CD14-positive monocyte (primary cell): ENCODE measurements around the gene TKT. TPM values are rescaled to one million over a fixed set of nuclear protein-coding genes. Genes with fewer than 3 reads are reported as not detected.

ENCODE experiments used
- DNase-seq, 3 donors: peaks; one replicate each; pipeline ENCODE4 v3.0.0-alpha.2; 2011 to 2022
- H2AFZ ChIP-seq: 2 replicates; pipeline ENCODE4 v1.6.0; 2012; ENCODE audit warnings: mild to moderate bottlenecking, low read depth, low read length, inconsistent platforms; ENCODE audit not compliant: insufficient read depth, poor library complexity, severe bottlenecking
- H3K27ac ChIP-seq, 2 donors: 1 replicate in 1 of 2; 2 replicates in 1 of 2; pipeline ENCODE4 v1.5.1; 2012 to 2013; ENCODE audit warnings: low read length in 2 of 2, control low read depth in 1 of 2, inconsistent platforms in 1 of 2, low read depth in 1 of 2, mild to moderate bottlenecking in 1 of 2
- H3K27me3 ChIP-seq, 2 donors: one replicate each; pipeline versions ENCODE4 v1.6.0 to v1.6.1; 2011 to 2013; ENCODE audit warnings: low read length in 2 of 2; ENCODE audit not compliant: control insufficient read depth in 2 of 2, insufficient read depth in 2 of 2
- H3K36me3 ChIP-seq, 2 donors: replicated peaks in 1 of 2; 1 replicate in 1 of 2; 2 replicates in 1 of 2; pipeline versions ENCODE4 v1.5.1 to v1.6.1; 2012 to 2013; ENCODE audit warnings: low read length in 2 of 2, control low read depth in 1 of 2, inconsistent platforms in 1 of 2, mild to moderate bottlenecking in 1 of 2; ENCODE audit not compliant: insufficient read depth in 2 of 2, control insufficient read depth in 1 of 2
- H3K4me1 ChIP-seq, 2 donors: 1 replicate in 1 of 2; 2 replicates in 1 of 2; pipeline versions ENCODE4 v1.5.1 to v1.6.1; 2012 to 2013; ENCODE audit warnings: low read length in 2 of 2, control low read depth in 1 of 2, inconsistent platforms in 1 of 2, mild to moderate bottlenecking in 1 of 2, moderate library complexity in 1 of 2; ENCODE audit not compliant: insufficient read depth in 2 of 2, control insufficient read depth in 1 of 2
- H3K4me2 ChIP-seq: replicated peaks from 2 replicates; pipeline ENCODE3; 2012; ENCODE audit warnings: low read length, moderate library complexity, mild to moderate bottlenecking; ENCODE audit not compliant: poor library complexity, severe bottlenecking; ENCODE audit errors: extremely low read depth
- H3K4me3 ChIP-seq, 3 experiments: fragments of 200-600 bp in 1 of 3; sonication (generic) in 1 of 3; replicated peaks in 1 of 3; 1 replicate in 2 of 3; 2 replicates in 1 of 3; pipeline ENCODE4 v1.5.1; 2011 to 2013; ENCODE audit warnings: low read length in 3 of 3, mild to moderate bottlenecking in 3 of 3, control low read depth in 2 of 3, low read depth in 2 of 3, inconsistent platforms in 1 of 3, moderate library complexity in 1 of 3
- H3K79me2 ChIP-seq: 2 replicates; pipeline ENCODE4 v1.6.0; 2012; ENCODE audit warnings: mild to moderate bottlenecking, control low read depth, inconsistent platforms, low read length, moderate library complexity; ENCODE audit not compliant: insufficient read depth
- H3K9ac ChIP-seq: 2 replicates; pipeline ENCODE4 v1.6.0; 2017; ENCODE audit warnings: low read length, mild to moderate bottlenecking; ENCODE audit not compliant: insufficient read depth, poor library complexity, severe bottlenecking
- H3K9me3 ChIP-seq, 2 donors: replicated peaks in 1 of 2; 1 replicate in 1 of 2; 2 replicates in 1 of 2; pipeline versions ENCODE4 v1.5.1 to v1.6.1; 2012 to 2013; ENCODE audit warnings: low read length in 2 of 2, control low read depth in 1 of 2; ENCODE audit not compliant: control insufficient read depth in 1 of 2, insufficient read depth in 1 of 2
- H4K20me1 ChIP-seq: 2 replicates; pipeline ENCODE4 v1.6.0; 2012; ENCODE audit warnings: mild to moderate bottlenecking, low read length, control low read depth, moderate library complexity; ENCODE audit not compliant: insufficient read depth
- H3K27ac Mint-ChIP-seq, 7 donors: one replicate each; pipeline ENCODE4 v1.8.0; 2020; ENCODE audit warnings: mild to moderate bottlenecking in 7 of 7, mixed read lengths in 7 of 7, moderate library complexity in 6 of 7, inconsistent platforms in 2 of 7
- H3K27me3 Mint-ChIP-seq, 3 donors: one replicate each; pipeline ENCODE4 v1.8.0; 2021 to 2022; ENCODE audit warnings: low read depth in 3 of 3, mild to moderate bottlenecking in 3 of 3, mixed read lengths in 3 of 3, moderate library complexity in 3 of 3, inconsistent platforms in 1 of 3
- H3K36me3 Mint-ChIP-seq, 2 donors: one replicate each; pipeline ENCODE4 v1.8.0; 2020; ENCODE audit warnings: mixed read lengths in 2 of 2, inconsistent platforms in 1 of 2, mild to moderate bottlenecking in 1 of 2
- H3K4me1 Mint-ChIP-seq: one replicate; pipeline ENCODE4 v1.8.0; 2020; ENCODE audit warnings: mild to moderate bottlenecking, mixed read lengths
- H3K4me3 Mint-ChIP-seq, 2 donors: one replicate each; pipeline ENCODE4 v1.8.0; 2020; ENCODE audit warnings: mild to moderate bottlenecking in 2 of 2, mixed read lengths in 2 of 2, moderate library complexity in 1 of 2
- H3K9me3 Mint-ChIP-seq, 7 donors: one replicate each; pipeline ENCODE4 v1.8.0; 2020 to 2022; ENCODE audit warnings: mixed read lengths in 7 of 7, mild to moderate bottlenecking in 6 of 7, moderate library complexity in 6 of 7, inconsistent platforms in 2 of 7
- CTCF ChIP-seq: fragments of 200-600 bp; IDR thresholded peaks from one replicate; pipeline ENCODE4 v1.8.0; 2022; ENCODE audit warnings: antibody characterized with exemption, mild to moderate bottlenecking
- WGBS: methylation state at CpG from one replicate; pipeline ENCODE4 v1.1.5; 2013; ENCODE audit warnings: missing lambda C conversion rate; ENCODE audit not compliant: insufficient coverage; 5-methylcytosine and 5-hydroxymethylcytosine counted together
- intact Hi-C, 2 donors: fragments of 100-400 bp; cut with micrococcal nuclease; formaldehyde crosslinking; loops; one replicate each; pipeline versions ENCODE4 v1.15.0 to v1.15.1; 2023
- polyA plus RNA-seq, 3 donors: library from polyadenylated mRNA; depleted of rRNA in 1 of 3; unstranded in 2 of 3; stranded (reverse) in 1 of 3; fragments of 300-500 nt in 2 of 3; fragments of >200 nt in 1 of 3; fragmentation: Illumina TruSeq in 2 of 3; gene quantifications; 1 replicate in 2 of 3; 2 replicates in 1 of 3; pipeline ENCODE4 v1.2.3, GENCODE V29; 2012 to 2021

Gene TKT
- polyA plus RNA-seq, 3 donors, result 496 to 582 (median 562) TPM

GRCh38 chr3:53234841-53235232, 21.0 kb downstream of the TKT start:
- Histone ChIP-seq H3K27me3 (no peaks in the 10 kb centered on the region), H3K9ac (no peak overlapping the region), H3K79me2 (peaks cover 99% of the 10 kb centered on the region), H3K36me3 (peaks cover 92 to 99% of the 10 kb centered on the region in 2 donors), H3K9me3 (no peaks in the 10 kb centered on the region), H2AFZ (no peak overlapping the region), H3K4me2 (no peak overlapping the region), H3K4me1 (peaks cover 41 to 45% of the 10 kb centered on the region in 2 donors), H3K4me3 (no peak overlapping the region), H3K27ac (peak overlapping the region; percentile 24 to 67), H4K20me1 (peaks cover 99% of the 10 kb centered on the region)
- H3K27me3 Mint-ChIP-seq, result no peaks in the 10 kb centered on the region
- peaks cover 47% of the 10 kb centered on the region for H3K4me1 Mint-ChIP-seq
- peak overlapping the region in 4 of 7 donors; percentile 25 to 76 (median 74) for H3K27ac Mint-ChIP-seq
- TF ChIP-seq CTCF, result no peak
- H3K4me3 Mint-ChIP-seq, result no peak overlapping the region
- peaks cover 71 to 99% of the 10 kb centered on the region in 2 donors for H3K36me3 Mint-ChIP-seq
- peaks cover 0 to 2% (median 0%) of the 10 kb centered on the region in 7 donors for H3K9me3 Mint-ChIP-seq
- no peak for DNase-seq
- 98% methylated on average over 8 of the region's 10 CpGs for WGBS
- intact Hi-C loops, result loop anchor here in 1 of 2 donors (5.0 kb wide), 1 partner anchor 37 kb away; no protein-coding TSS in a partner anchor

GRCh38 chr3:53234130-53234840, 21.5 kb downstream of the TKT start:
- Mint-ChIP-seq H3K4me3 (no peak overlapping the region), H3K4me1 (peaks cover 44% of the 10 kb centered on the region), H3K9me3 (peaks cover 0 to 2% (median 0%) of the 10 kb centered on the region in 7 donors), H3K27me3 (no peaks in the 10 kb centered on the region), H3K27ac (peak overlapping the region in 6 of 7 donors; percentile 41 to 76 (median 70)), H3K36me3 (peaks cover 70 to 99% of the 10 kb centered on the region in 2 donors)
- intact Hi-C loops, result no loop called here
- Histone ChIP-seq H3K27me3 (no peaks in the 10 kb centered on the region), H3K79me2 (peaks cover 96% of the 10 kb centered on the region), H3K4me1 (peaks cover 37 to 44% of the 10 kb centered on the region in 2 donors), H3K27ac (peak overlapping the region; percentile 24 to 67), H4K20me1 (peaks cover 99% of the 10 kb centered on the region), H3K4me2 (no peak overlapping the region), H3K9me3 (no peaks in the 10 kb centered on the region), H2AFZ (no peak overlapping the region), H3K36me3 (peaks cover 92 to 99% of the 10 kb centered on the region in 2 donors), H3K9ac (no peak overlapping the region), H3K4me3 (no peak overlapping the region)
- WGBS, result 80% methylated on average over 6 of the region's 15 CpGs
- DNase-seq, result no peak
- TF ChIP-seq CTCF, result no peak
